Bronchus fibroblast of lung (primary cell): ENCODE results near the gene GATD1. TPM values are rescaled to one million over a fixed set of nuclear protein-coding genes. Genes with fewer than 3 reads are reported as not detected.

Source experiments
- total RNA-seq: library from RNA; depleted of rRNA; stranded (reverse); fragments of >200 nt; gene quantifications from 2 replicates; pipeline ENCODE4 v1.2.3, GENCODE V29; 2015

Gene GATD1
- total RNA-seq = 26.3 and 28.1 TPM in 2 replicates

GRCh38 chr11:777288-778255 is at the start of gene GATD1:
Gene GATD1 (minus strand): TSS chr11:777487. CDS start chr11:777462, 25 bp downstream.

GRCh38 chr11:818396-819128 is 41.3 kb upstream of the GATD1 start, which contains the start of gene PNPLA2:
Gene PNPLA2 (plus strand): TSS chr11:818914. CDS start chr11:819719, 805 bp downstream.

GRCh38 chr11:809287-810039 is 32.2 kb upstream of the GATD1 start, which contains the start of gene RPLP2:
Gene RPLP2 (plus strand): TSS chr11:809967. CDS start chr11:810235, 268 bp downstream.

GRCh38 chr11:798093-798713 is 20.9 kb upstream of the GATD1 start, which contains the start of gene SLC25A22:
Gene SLC25A22 (minus strand): TSS chr11:798281. CDS start chr11:795006, 3,275 bp downstream.

GRCh38 chr11:789943-790342 is 12.7 kb upstream of the GATD1 start, which contains the start of gene CEND1:
Gene CEND1 (minus strand): TSS chr11:790090. CDS start chr11:788576, 1,514 bp downstream.

GRCh38 chr11:747158-748006 is 29.9 kb downstream of the GATD1 start, which contains the start of gene TALDO1:
Gene TALDO1 (plus strand): TSS chr11:747464. CDS start chr11:747482, 18 bp downstream.

Other genes with a start within 250 kb of the GATD1 start
- 53.1 and 65.7 TPM in 2 replicates for gene HRAS, start 241.9 kb downstream of the GATD1 start, total RNA-seq
- 0.30 and 0.34 TPM in 2 replicates for gene LRRC56, start 240.0 kb downstream of the GATD1 start, total RNA-seq
- 0.59 and 0.84 TPM in 2 replicates for gene LMNTD2, start 216.7 kb downstream of the GATD1 start, total RNA-seq
- 9.1 and 9.4 TPM in 2 replicates for gene RASSF7, start 216.5 kb downstream of the GATD1 start, total RNA-seq
- gene PHRF1, start 201.0 kb downstream of the GATD1 start, total RNA-seq = 18.1 and 20.5 TPM in 2 replicates
- gene IRF7, start 161.5 kb downstream of the GATD1 start, total RNA-seq = 11.1 and 16.3 TPM in 2 replicates
- gene CDHR5, start 152.5 kb downstream of the GATD1 start, total RNA-seq = not detected in 2 replicates
- gene SCT, start 150.3 kb downstream of the GATD1 start, total RNA-seq = not detected in 2 replicates
- 0.15 TPM in 1 of 2 replicates, not detected in the other for gene DRD4, start 140.2 kb downstream of the GATD1 start, total RNA-seq
- 20.7 and 27.2 TPM in 2 replicates for gene DEAF1, start 82.3 kb downstream of the GATD1 start, total RNA-seq
- gene TMEM80, start 81.7 kb downstream of the GATD1 start, total RNA-seq = 8.2 and 8.9 TPM in 2 replicates
- 11.8 and 13.5 TPM in 2 replicates for gene EPS8L2, start 71.3 kb downstream of the GATD1 start, total RNA-seq
- gene TALDO1, start 30.0 kb downstream of the GATD1 start, total RNA-seq = 157 and 164 TPM in 2 replicates
- 3.9 and 6.1 TPM in 2 replicates for gene CEND1, start 12.6 kb upstream of the GATD1 start, total RNA-seq
- 12.9 and 13.6 TPM in 2 replicates for gene SLC25A22, start 20.8 kb upstream of the GATD1 start, total RNA-seq
- 17.2 and 21.9 TPM in 2 replicates for gene PIDD1, start 27.7 kb upstream of the GATD1 start, total RNA-seq
- 679 and 752 TPM in 2 replicates for gene RPLP2, start 32.5 kb upstream of the GATD1 start, total RNA-seq
- gene PNPLA2, start 41.4 kb upstream of the GATD1 start, total RNA-seq = 20.5 and 23.8 TPM in 2 replicates
- gene CRACR2B, start 50.4 kb upstream of the GATD1 start, total RNA-seq = 3.0 and 6.1 TPM in 2 replicates
- 585 and 606 TPM in 2 replicates for gene CD151, start 55.5 kb upstream of the GATD1 start, total RNA-seq
- gene POLR2L, start 65.0 kb upstream of the GATD1 start, total RNA-seq = 290 and 350 TPM in 2 replicates
- gene TSPAN4, start 65.4 kb upstream of the GATD1 start, total RNA-seq = 186 and 200 TPM in 2 replicates
- gene CHID1, start 133.3 kb upstream of the GATD1 start, total RNA-seq = 70.1 and 73.7 TPM in 2 replicates
- gene AP2A2, start 148.4 kb upstream of the GATD1 start, total RNA-seq = 42.9 and 43.7 TPM in 2 replicates